A673 (cell line): ENCODE results near the gene DACT1. TPM values are rescaled to one million over a fixed set of nuclear protein-coding genes. Genes with fewer than 3 reads are reported as not detected.

Experiments used
- BruUV-seq: library from RNA; stranded (reverse); fragments of 400-500 nt; replicated peaks from 2 replicates; lab custom pipeline; 2021; lab: Mats Ljungman, UMichigan
- CTCF ChIA-PET: fragments of 300-600 bp; sonication (Branson Sonifier 250); formaldehyde crosslinking; loops from one replicate; lab custom pipeline; 2022; ENCODE audit warnings: antibody characterized with exemption; lab: Charles Lee
- POLR2A ChIA-PET: fragments of 300-600 bp; sonication (Branson Sonifier 250); formaldehyde crosslinking; loops from one replicate; lab custom pipeline; 2022; ENCODE audit warnings: antibody characterized with exemption; ENCODE audit not compliant: low non-redundant PET; lab: Charles Lee
- DNase-seq: peaks from one replicate; pipeline ENCODE4 v3.0.0-alpha.2; 2015; ENCODE audit warnings: low spot score
- H3K27ac ChIP-seq: fragments of 200-600 bp; sonication (generic); 2 replicates; pipeline ENCODE4 v1.5.1; 2016; ENCODE audit warnings: mixed run types, low read depth, mild to moderate bottlenecking, mixed read lengths, antibody characterized with exemption, low read length; ENCODE audit not compliant: poor library complexity, severe bottlenecking
- H3K27me3 ChIP-seq: fragments of 200-600 bp; sonication (generic); replicated peaks from 2 replicates; pipeline ENCODE4 v1.6.1; 2017; ENCODE audit warnings: mixed run types, low read depth, mild to moderate bottlenecking, mixed read lengths, antibody characterized with exemption, low read length; ENCODE audit not compliant: insufficient read depth, poor library complexity
- H3K36me3 ChIP-seq: fragments of 200-600 bp; sonication (generic); 2 replicates; pipeline ENCODE4 v1.6.1; 2016; ENCODE audit warnings: mixed run types, mild to moderate bottlenecking, mixed read lengths, antibody characterized with exemption, low read length; ENCODE audit not compliant: insufficient read depth, poor library complexity, severe bottlenecking
- H3K4me1 ChIP-seq: fragments of 200-600 bp; sonication (generic); 2 replicates; pipeline ENCODE4 v1.6.1; 2017; ENCODE audit warnings: mixed run types, mild to moderate bottlenecking, mixed read lengths, antibody characterized with exemption, low read length; ENCODE audit not compliant: insufficient read depth, poor library complexity, severe bottlenecking
- H3K4me3 ChIP-seq: fragments of 200-600 bp; sonication (generic); 2 replicates; pipeline ENCODE4 v1.5.1; 2016; ENCODE audit warnings: low read depth, mixed run types, mild to moderate bottlenecking, mixed read lengths, low read length; ENCODE audit not compliant: poor library complexity, severe bottlenecking
- H3K9me3 ChIP-seq: fragments of 200-600 bp; sonication (generic); 2 replicates; pipeline ENCODE4 v1.6.1; 2016; ENCODE audit warnings: mixed run types, low read depth, mild to moderate bottlenecking, mixed read lengths, antibody characterized with exemption, low read length; ENCODE audit not compliant: poor library complexity, severe bottlenecking
- CTCF ChIP-seq: fragments of 300-800, 200-600 bp; sonication (generic); conservative IDR thresholded peaks from 2 replicates; pipeline ENCODE4 v1.5.1; 2017; ENCODE audit warnings: low read depth, mild to moderate bottlenecking, antibody characterized with exemption, low read length, moderate library complexity, mixed read lengths
- EZH2 ChIP-seq: fragments of 200-600 bp; sonication (generic); IDR thresholded peaks from 2 replicates; pipeline ENCODE4 v1.6.1; 2017; ENCODE audit warnings: borderline replicate concordance, low read depth, mild to moderate bottlenecking, mixed read lengths, antibody characterized with exemption, low read length; ENCODE audit not compliant: poor library complexity, severe bottlenecking
- intact Hi-C: fragments of 100-400 bp; cut with micrococcal nuclease; formaldehyde crosslinking; loops from one replicate; pipeline ENCODE4 v1.10.0; 2022; ENCODE audit not compliant: unreplicated experiment
- total RNA-seq: library from RNA; stranded (reverse); gene quantifications from 2 replicates; pipeline ENCODE4 v1.2.3, GENCODE V29; 2021

Gene DACT1
- total RNA-seq, 1 experiment from 2014 or later: 5.1 TPM

GRCh38 chr14:58690801-58691516 is 53.2 kb downstream of the DACT1 start:
- DNase-seq: no peak
- POLR2A ChIA-PET: no interaction called here
- Histone ChIP-seq H3K4me3 (no peak overlapping the region), H3K36me3 (no peaks in the 10 kb centered on the region), H3K27ac (no peak overlapping the region), H3K9me3 (no peaks in the 10 kb centered on the region), H3K27me3 (no peaks in the 10 kb centered on the region), H3K4me1 (no peaks in the 10 kb centered on the region)
- no peak for TF ChIP-seq CTCF
- TF ChIP-seq EZH2: no peak
- intact Hi-C loops: no loop called here
- CTCF ChIA-PET: no interaction called here
- no TSS peak for BruUV-seq

- Histone ChIP-seq H3K4me1 (no peaks in the 10 kb centered on the region), H3K27me3 (no peaks in the 10 kb centered on the region), H3K36me3 (no peaks in the 10 kb centered on the region), H3K9me3 (no peaks in the 10 kb centered on the region), H3K27ac (no peak overlapping the region), H3K4me3 (no peak overlapping the region)
- TF ChIP-seq CTCF (no peak), EZH2 (no peak)
- POLR2A ChIA-PET: no interaction called here
- CTCF ChIA-PET: no interaction called here
- BruUV-seq: no TSS peak
- no peak for DNase-seq
- intact Hi-C loops: no loop called here
These were observed 55.3 kb downstream of the DACT1 start for GRCh38 chr14:58693048-58693447.

- Histone ChIP-seq H3K9me3 (no peaks in the 10 kb centered on the region), H3K36me3 (no peaks in the 10 kb centered on the region), H3K4me1 (no peaks in the 10 kb centered on the region), H3K4me3 (no peak overlapping the region), H3K27me3 (no peaks in the 10 kb centered on the region), H3K27ac (no peak overlapping the region)
- TF ChIP-seq EZH2 (no peak), CTCF (no peak)
- intact Hi-C loops: no loop called here
- POLR2A ChIA-PET: no interaction called here
- CTCF ChIA-PET: no interaction called here
- no TSS peak for BruUV-seq
- no peak for DNase-seq
These were observed 57.8 kb downstream of the DACT1 start for GRCh38 chr14:58695514-58695913.
